GM19468 (cell line): ENCODE measurements around the gene PHACTR1.

Source experiments
- ATAC-seq: cut with Tn5 transposase; IDR thresholded peaks from one replicate; pipeline ENCODE4 v1.9.1; 2021; ENCODE audit warnings: mild to moderate bottlenecking, moderate library complexity, moderate number of reproducible peaks; ENCODE audit not compliant: unreplicated experiment; ENCODE audit errors: extremely low read depth

PHACTR1 gene

GRCh38 chr6:13268913-13269518 is 552.4 kb downstream of the PHACTR1 start:
- ATAC-seq = no peak

- ATAC-seq = no peak
Measured at GRCh38 chr6:13272131-13273046, 555.8 kb downstream of the PHACTR1 start.

GRCh38 chr6:13273202-13273930 is 556.8 kb downstream of the PHACTR1 start:
- ATAC-seq = no peak

GRCh38 chr6:13273931-13274706 is 557.6 kb downstream of the PHACTR1 start:
- ATAC-seq = no peak

- no peak for ATAC-seq
Measured at GRCh38 chr6:13274707-13275434, 558.3 kb downstream of the PHACTR1 start.

- ATAC-seq = no peak
Measured at GRCh38 chr6:13275435-13275989, 558.9 kb downstream of the PHACTR1 start.

GRCh38 chr6:13277231-13277630 is 560.7 kb downstream of the PHACTR1 start:
- no peak for ATAC-seq

GRCh38 chr6:13278164-13278563 is 561.6 kb downstream of the PHACTR1 start:
- ATAC-seq = no peak

GRCh38 chr6:13278991-13279390 is 562.4 kb downstream of the PHACTR1 start:
- ATAC-seq = no peak

- no peak for ATAC-seq
Measured at GRCh38 chr6:13280254-13280653, 563.7 kb downstream of the PHACTR1 start.

GRCh38 chr6:13281686-13282085 is 565.1 kb downstream of the PHACTR1 start:
- ATAC-seq = no peak

GRCh38 chr6:13282393-13283069 is 566.0 kb downstream of the PHACTR1 start:
- ATAC-seq = no peak

GRCh38 chr6:13283331-13283730 is 566.8 kb downstream of the PHACTR1 start:
- no peak for ATAC-seq

GRCh38 chr6:13284646-13285045 is 568.1 kb downstream of the PHACTR1 start:
- no peak for ATAC-seq

GRCh38 chr6:13285705-13286104 is 569.1 kb downstream of the PHACTR1 start:
- ATAC-seq = no peak

- ATAC-seq = no peak
Measured at GRCh38 chr6:13286181-13286580, 569.6 kb downstream of the PHACTR1 start.

GRCh38 chr6:13287104-13287503 is 570.5 kb downstream of the PHACTR1 start:
- no peak for ATAC-seq

- ATAC-seq = no peak
Measured at GRCh38 chr6:13288481-13288880, 571.9 kb downstream of the PHACTR1 start.

- ATAC-seq = no peak
Measured at GRCh38 chr6:13288969-13289391, 572.4 kb downstream of the PHACTR1 start.
